ENCODE results near the gene OR11G2. TPM values are rescaled to one million over a fixed set of nuclear protein-coding genes. Genes with fewer than 3 reads are reported as not detected.

The OR11G2 gene
- total RNA-seq, 1 donor from 2014 or later = not detected

- Mint-ChIP-seq H3K27ac (ENCODE audit: unreplicated experiment) (no peak overlapping the region), H3K27me3 (ENCODE audit: low read depth) (no peaks in the 10 kb centered on the region), H3K9me3 (ENCODE audit: low read depth) (peaks cover 31% of the 10 kb centered on the region), H3K4me1 (ENCODE audit: low read depth) (no peaks in the 10 kb centered on the region), H3K36me3 (ENCODE audit: low read depth) (no peaks in the 10 kb centered on the region), H3K4me3 (ENCODE audit: unreplicated experiment) (no peak overlapping the region)
- no peak for DNase-seq (ENCODE audit: low spot score)
- TF ChIP-seq CTCF (IDR thresholded peaks at IDR 0.05) = no peak
Measured at GRCh38 chr14:20176330-20176729, 14.4 kb upstream of the OR11G2 start.

GRCh38 chr14:20177433-20177974 lies 13.2 kb upstream of the OR11G2 start:
- H3K27ac Mint-ChIP-seq (ENCODE audit: unreplicated experiment) = no peak overlapping the region
- TF ChIP-seq CTCF (IDR thresholded peaks at IDR 0.05) = no peak
- no peaks in the 10 kb centered on the region for H3K4me1 Mint-ChIP-seq (ENCODE audit: low read depth)
- DNase-seq (ENCODE audit: low spot score) = no peak
- peaks cover 34% of the 10 kb centered on the region for H3K9me3 Mint-ChIP-seq (ENCODE audit: low read depth)
- no peaks in the 10 kb centered on the region for H3K27me3 Mint-ChIP-seq (ENCODE audit: low read depth)
- H3K36me3 Mint-ChIP-seq (ENCODE audit: low read depth) = no peaks in the 10 kb centered on the region
- no peak overlapping the region for H3K4me3 Mint-ChIP-seq (ENCODE audit: unreplicated experiment)

- Mint-ChIP-seq H3K36me3 (ENCODE audit: low read depth) (no peaks in the 10 kb centered on the region), H3K27ac (ENCODE audit: unreplicated experiment) (no peak overlapping the region), H3K4me3 (ENCODE audit: unreplicated experiment) (no peak overlapping the region), H3K4me1 (ENCODE audit: low read depth) (no peaks in the 10 kb centered on the region), H3K27me3 (ENCODE audit: low read depth) (no peaks in the 10 kb centered on the region), H3K9me3 (ENCODE audit: low read depth) (peaks cover 28% of the 10 kb centered on the region)
- no peak for DNase-seq (ENCODE audit: low spot score)
- no peak for TF ChIP-seq CTCF (IDR thresholded peaks at IDR 0.05)
Measured at GRCh38 chr14:20179218-20179617, 11.5 kb upstream of the OR11G2 start.

- no peak for DNase-seq (ENCODE audit: low spot score)
- H3K27ac Mint-ChIP-seq (ENCODE audit: unreplicated experiment) = no peak overlapping the region
- peaks cover 27% of the 10 kb centered on the region for H3K9me3 Mint-ChIP-seq (ENCODE audit: low read depth)
- H3K4me3 Mint-ChIP-seq (ENCODE audit: unreplicated experiment) = no peak overlapping the region
- H3K36me3 Mint-ChIP-seq (ENCODE audit: low read depth) = no peaks in the 10 kb centered on the region
- H3K27me3 Mint-ChIP-seq (ENCODE audit: low read depth) = no peaks in the 10 kb centered on the region
- no peak for TF ChIP-seq CTCF (IDR thresholded peaks at IDR 0.05)
- no peaks in the 10 kb centered on the region for H3K4me1 Mint-ChIP-seq (ENCODE audit: low read depth)
Measured at GRCh38 chr14:20179880-20180279, 10.8 kb upstream of the OR11G2 start.

- Mint-ChIP-seq H3K36me3 (ENCODE audit: low read depth) (no peaks in the 10 kb centered on the region), H3K9me3 (ENCODE audit: low read depth) (peaks cover 26% of the 10 kb centered on the region)
- TF ChIP-seq CTCF (IDR thresholded peaks at IDR 0.05) = no peak
Measured at GRCh38 chr14:20180486-20180885, 10.2 kb upstream of the OR11G2 start.

More at GRCh38 chr14:20180486-20180885, 10.2 kb upstream of the OR11G2 start:
- no peaks in the 10 kb centered on the region for H3K4me1 Mint-ChIP-seq (ENCODE audit: low read depth)
- no peak overlapping the region for H3K4me3 Mint-ChIP-seq (ENCODE audit: unreplicated experiment)
- no peak overlapping the region for H3K27ac Mint-ChIP-seq (ENCODE audit: unreplicated experiment)
- no peaks in the 10 kb centered on the region for H3K27me3 Mint-ChIP-seq (ENCODE audit: low read depth)
- DNase-seq (ENCODE audit: low spot score) = no peak

Data from chondrocyte (in vitro differentiated cells).